HepG2 (cell line): Measurements from ENCODE around the gene TXNDC11. TPM values are rescaled to one million over a fixed set of nuclear protein-coding genes. Genes with fewer than 3 reads are reported as not detected.

Experiments
- ATAC-seq: fragments of 200-7000 bp; cut with Tn5 transposase; 3 replicates; pipeline ENCODE4 v1.9.1; 2020; ENCODE audit warnings: mild to moderate bottlenecking, moderate library complexity
- BruUV-seq: library from RNA; stranded (reverse); fragments of 400-500 nt; replicated peaks from 2 replicates; lab custom pipeline; 2021; lab: Mats Ljungman, UMichigan
- CTCF ChIA-PET: fragments of 300-600 bp; formaldehyde crosslinking; extraction: SDS; loops from one replicate; lab custom pipeline; 2021; ENCODE audit warnings: low total read pairs, inconsistent platforms, low intra/inter-chr PET ratio; lab: Yijun Ruan, JAX
- POLR2A ChIA-PET: fragments of 350-600 bp; sonication (Branson Sonifier 250); formaldehyde crosslinking; loops from one replicate; lab custom pipeline; 2020; ENCODE audit warnings: antibody characterized with exemption, inconsistent platforms; lab: Yijun Ruan, JAX
- DNase-seq: peaks from one replicate; pipeline ENCODE4 v3.0.0-alpha.2; 2015; ENCODE audit warnings: low spot score
- FAIRE-seq: peaks from 3 replicates; lab custom pipeline; 2011; peaks lifted over from hg19 to GRCh38; lab: Jason Lieb, UNC
- H2AFZ ChIP-seq: one replicate; pipeline ENCODE4 v1.6.1; 2011; ENCODE audit warnings: low read length, inconsistent platforms
- H3K27ac ChIP-seq: fragments of 300-600 bp; 3 replicates; pipeline ENCODE4 v1.8.0; 2011; ENCODE audit warnings: mixed run types, mild to moderate bottlenecking, mixed read lengths, low read length, inconsistent platforms; ENCODE audit not compliant: insufficient read depth; ENCODE audit errors: extremely low read length
- H3K27me3 ChIP-seq, 2 experiments: fragments of 200-600 bp in 1 of 2; 2 replicates in 1 of 2; 3 replicates in 1 of 2; pipeline versions ENCODE4 v1.6.0 to v1.8.0; 2011; ENCODE audit warnings: low read length in 2 of 2, mild to moderate bottlenecking in 2 of 2, moderate library complexity in 2 of 2, inconsistent platforms in 1 of 2; ENCODE audit not compliant: insufficient read depth in 2 of 2, control insufficient read depth in 1 of 2
- H3K36me3 ChIP-seq, 2 experiments: fragments of 200-600 bp in 1 of 2; replicated peaks in 1 of 2; 2 replicates in 1 of 2; 3 replicates in 1 of 2; pipeline versions ENCODE4 v1.5.1 to v1.8.0; 2011; ENCODE audit warnings: low read length in 2 of 2, inconsistent platforms in 1 of 2; ENCODE audit not compliant: insufficient read depth in 2 of 2, control insufficient read depth in 1 of 2
- H3K4me1 ChIP-seq: 2 replicates; pipeline ENCODE4 v1.5.1; 2012; ENCODE audit warnings: low read length, inconsistent platforms; ENCODE audit not compliant: insufficient read depth
- H3K4me2 ChIP-seq: 2 replicates; pipeline ENCODE4 v1.6.0; 2011; ENCODE audit warnings: low read depth, low read length, inconsistent platforms
- H3K4me3 ChIP-seq, 3 experiments: fragments of 200-600 bp in 1 of 3; sonication (generic), shearing (Covaris generic) in 1 of 3; replicated peaks in 1 of 3; 2 replicates each; pipeline ENCODE4 v1.5.1; 2011 to 2016; ENCODE audit warnings: low read length in 3 of 3, inconsistent platforms in 2 of 3, low read depth in 2 of 3, mild to moderate bottlenecking in 2 of 3, control low read depth in 1 of 3, mixed read lengths in 1 of 3; ENCODE audit not compliant: insufficient read depth in 1 of 3
- H3K79me2 ChIP-seq: one replicate; pipeline ENCODE4 v1.6.1; 2011; ENCODE audit warnings: low read length, inconsistent platforms; ENCODE audit not compliant: insufficient read depth
- H3K9ac ChIP-seq: 2 replicates; pipeline ENCODE4 v1.6.0; 2011; ENCODE audit warnings: mild to moderate bottlenecking, low read depth, low read length, inconsistent platforms; ENCODE audit not compliant: insufficient read depth
- H3K9me3 ChIP-seq: 2 replicates; pipeline ENCODE4 v1.5.1; 2012; ENCODE audit warnings: mild to moderate bottlenecking, low read length
- H4K20me1 ChIP-seq: 2 replicates; pipeline ENCODE4 v1.6.0; 2011; ENCODE audit warnings: inconsistent platforms, mild to moderate bottlenecking, low read length, moderate library complexity; ENCODE audit not compliant: insufficient read depth
- FOXK2 ChIP-seq: fragments of 450-650 bp; IDR thresholded peaks from 2 replicates; pipeline ENCODE4 v1.6.1; 2016
- TBX2 ChIP-seq: sonication (generic); formaldehyde crosslinking; IDR thresholded peaks from 2 replicates; pipeline ENCODE4 v1.5.0; 2020; ENCODE audit warnings: missing genetic modification reagents, mild to moderate bottlenecking, borderline replicate concordance
- TGIF2 ChIP-seq: IDR thresholded peaks from 2 replicates; pipeline ENCODE4 v1.6.1; 2016; ENCODE audit warnings: control low read depth, missing compliant biosample characterization
- ZEB1 ChIP-seq: IDR thresholded peaks from 2 replicates; pipeline ENCODE4 v1.6.1; 2012; ENCODE audit warnings: mild to moderate bottlenecking, low read depth, inconsistent platforms; ENCODE audit not compliant: insufficient replicate concordance
- WGBS: methylation state at CpG from one replicate; pipeline ENCODE4 v1.1.6; 2017; ENCODE audit warnings: low lambda C conversion rate; 5-methylcytosine and 5-hydroxymethylcytosine counted together
- in situ Hi-C: cut with HindIII; loops from 2 replicates; pipeline ENCODE4 v1.10.0; 2017; ENCODE audit warnings: low pct_unique_long_range_greater_than_20kb; ENCODE audit not compliant: extremely low pct_ligation_motif_present
- intact Hi-C: fragments of 100-400 bp; cut with micrococcal nuclease; formaldehyde crosslinking; loops from one replicate; pipeline ENCODE4 v1.10.0; 2022; ENCODE audit not compliant: unreplicated experiment
- polyA plus RNA-seq, 8 experiments: library from polyadenylated mRNA; depleted of rRNA in 3 of 8; stranded (reverse) in 7 of 8; unstranded in 1 of 8; fragments of >200 nt; fragmentation: Illumina TruSeq in 4 of 8; extraction: Trizol in 4 of 8; gene quantifications; 2 replicates each; pipeline versions ENCODE4 v1.2.1 to v1.2.3, GENCODE V29; 2011 to 2016; ENCODE audit warnings: low read depth in 4 of 8, missing spikeins in 1 of 8, mixed read lengths in 1 of 8; ENCODE audit not compliant: insufficient read depth in 1 of 8
- total RNA-seq, 5 experiments: library from RNA; depleted of rRNA; stranded (reverse); fragments of >200 nt; fragmentation: Illumina TruSeq; extraction: Trizol; gene quantifications; 2 replicates each; pipeline ENCODE4 v1.2.3, GENCODE V29; 2016; ENCODE audit warnings: low read depth in 1 of 5
- TF ChIP-seq, protein P1 (sequence below): sonication (generic); formaldehyde crosslinking; IDR thresholded peaks from 2 replicates; pipeline ENCODE4 v1.9.0; 2022; ENCODE audit warnings: low read depth, missing genetic modification reagents
- TF ChIP-seq, protein P2 (sequence below): sonication (generic); formaldehyde crosslinking; IDR thresholded peaks from 2 replicates; pipeline ENCODE4 v1.4.0; 2020; ENCODE audit warnings: missing genetic modification reagents
- TF ChIP-seq, protein P3 (sequence below), 2 experiments: fragments of 450-650 bp in 1 of 2; sonication (generic) in 1 of 2; formaldehyde crosslinking; IDR thresholded peaks; 2 replicates each; pipeline versions ENCODE4 v1.5.0 to v1.8.0; 2020 to 2022; ENCODE audit warnings: mild to moderate bottlenecking in 1 of 2, missing genetic modification reagents in 1 of 2

Gene TXNDC11
- total and polyA plus RNA-seq, 2 of the 13 experiments (the other 11 are each of a cell fraction or from before 2014, with no cell fraction given) = 74.9 to 123 TPM

DNA sequence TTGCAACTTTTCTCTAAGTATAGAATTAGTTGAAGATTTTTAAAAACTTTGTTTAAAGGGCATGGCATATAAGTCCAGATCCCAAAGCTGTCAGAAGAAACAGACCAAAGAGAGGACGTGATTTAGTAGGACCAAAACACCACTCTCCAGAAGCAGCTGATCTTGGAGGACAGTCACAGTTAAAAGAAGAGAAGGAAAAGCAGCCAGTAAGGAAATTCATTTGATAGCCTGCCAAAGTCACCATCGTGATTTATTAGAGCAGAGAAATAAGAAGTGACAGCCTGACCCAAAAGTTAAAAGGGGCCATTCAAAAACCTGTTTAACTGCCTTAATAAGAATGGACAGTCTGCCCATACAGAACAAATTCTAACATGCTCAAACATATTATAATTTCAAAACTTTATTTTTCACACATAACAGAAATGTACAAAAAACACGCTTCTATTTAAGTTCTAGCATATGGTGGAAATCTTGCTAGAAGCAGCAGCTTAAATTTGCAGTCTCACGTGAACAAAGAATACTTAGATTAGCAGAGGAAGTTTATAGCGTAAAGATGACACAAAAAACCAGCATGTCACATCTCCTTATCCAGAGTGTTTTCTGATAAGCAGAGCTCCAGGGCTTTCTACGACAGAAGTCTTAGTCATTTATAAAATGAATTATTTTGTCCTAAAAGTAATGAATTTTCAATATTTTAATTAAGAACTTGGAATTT lies 37.2 kb downstream of the TXNDC11 start:
- Histone ChIP-seq H3K4me3 (no peak overlapping the region), H3K4me2 (no peak overlapping the region), H2AFZ (no peak overlapping the region), H4K20me1 (peaks cover 5% of the 10 kb centered on the region; the same call in 1 of the 2 replicates), H3K79me2 (peaks cover 23% of the 10 kb centered on the region), H3K36me3 (peaks cover 16 to 58% of the 10 kb centered on the region in 2 experiments), H3K27ac (no peak overlapping the region), H3K4me1 (peaks cover 21% of the 10 kb centered on the region), H3K9ac (no peak overlapping the region), H3K27me3 (no peaks in the 10 kb centered on the region)
- TSS peak; percentile 29 for BruUV-seq
- no peak for ATAC-seq
- no peak for FAIRE-seq
- TF ChIP-seq ZEB1 = no peak
- TF ChIP-seq, protein P1, sequence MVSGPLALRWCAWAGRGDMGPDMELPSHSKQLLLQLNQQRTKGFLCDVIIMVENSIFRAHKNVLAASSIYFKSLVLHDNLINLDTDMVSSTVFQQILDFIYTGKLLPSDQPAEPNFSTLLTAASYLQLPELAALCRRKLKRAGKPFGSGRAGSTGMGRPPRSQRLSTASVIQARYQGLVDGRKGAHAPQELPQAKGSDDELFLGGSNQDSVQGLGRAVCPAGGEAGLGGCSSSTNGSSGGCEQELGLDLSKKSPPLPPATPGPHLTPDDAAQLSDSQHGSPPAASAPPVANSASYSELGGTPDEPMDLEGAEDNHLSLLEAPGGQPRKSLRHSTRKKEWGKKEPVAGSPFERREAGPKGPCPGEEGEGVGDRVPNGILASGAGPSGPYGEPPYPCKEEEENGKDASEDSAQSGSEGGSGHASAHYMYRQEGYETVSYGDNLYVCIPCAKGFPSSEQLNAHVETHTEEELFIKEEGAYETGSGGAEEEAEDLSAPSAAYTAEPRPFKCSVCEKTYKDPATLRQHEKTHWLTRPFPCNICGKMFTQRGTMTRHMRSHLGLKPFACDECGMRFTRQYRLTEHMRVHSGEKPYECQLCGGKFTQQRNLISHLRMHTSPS (CRISPR knock-in tag) = no peak
- TF ChIP-seq, all 625 proteins: peak for 0
- in situ Hi-C loops = no loop called here
- H3K9me3 ChIP-seq = no peaks in the 10 kb centered on the region
- no peak for DNase-seq
- POLR2A ChIA-PET = no interaction called here
- intact Hi-C loops = no loop called here
- CTCF ChIA-PET = no interaction called here
- 97% methylated on average over 6 of the region's 6 CpGs for WGBS

DNA sequence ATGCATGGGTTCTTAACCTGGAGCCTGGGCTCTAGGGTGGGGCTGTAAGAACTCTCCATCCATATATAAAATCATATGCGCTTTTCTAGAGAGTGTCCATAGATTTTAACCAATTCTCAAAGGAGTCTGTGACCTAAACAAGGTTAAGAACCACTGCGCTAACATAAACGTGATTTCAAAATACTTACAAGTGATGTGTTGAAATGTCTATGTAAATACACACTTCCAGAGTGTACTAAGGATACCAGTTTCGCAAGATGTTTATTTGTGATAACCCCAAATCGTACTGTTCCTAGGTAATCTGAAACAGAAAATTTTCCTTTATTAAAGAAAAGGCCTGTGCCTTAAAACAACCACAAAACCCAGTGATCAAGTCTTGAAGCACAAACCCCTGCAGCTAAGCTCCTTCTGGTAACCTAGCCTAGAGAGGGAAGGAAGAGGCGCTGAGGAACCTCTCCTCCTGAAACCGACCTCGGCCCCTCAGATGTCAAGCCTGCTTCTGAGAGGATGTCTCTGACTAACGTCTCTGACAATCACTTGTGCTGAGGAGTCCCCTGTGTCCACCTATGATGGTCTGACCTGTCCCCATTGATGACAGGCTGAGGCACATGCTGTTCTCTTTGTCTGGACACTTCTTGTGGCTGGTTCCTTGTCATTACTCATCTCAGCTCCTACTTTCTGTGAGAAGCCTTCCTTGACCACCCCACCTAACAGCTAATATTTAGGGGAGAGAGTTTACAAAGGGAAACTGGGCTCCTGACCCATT lies 42.2 kb downstream of the TXNDC11 start:
- intact Hi-C loops (no loop called here), in situ Hi-C loops (no loop called here)
- POLR2A ChIA-PET = interaction anchor here (1.5 kb wide), 1 partner anchor 98 kb away, joined by 6 read pairs; no protein-coding TSS in a partner anchor
- 55% methylated on average over 9 of the region's 9 CpGs for WGBS
- FAIRE-seq = no peak
- H3K9ac ChIP-seq = no peak overlapping the region
- H3K9me3 ChIP-seq = no peaks in the 10 kb centered on the region
- peak overlapping the region; percentile 21 for H3K27ac ChIP-seq
- no peaks in the 10 kb centered on the region for H3K27me3 ChIP-seq
- H3K36me3 ChIP-seq = peaks cover 45 to 85% of the 10 kb centered on the region in 2 experiments
- peaks cover 26% of the 10 kb centered on the region for H4K20me1 ChIP-seq
- no peak overlapping the region for H2AFZ ChIP-seq
- peak; percentile 35 for ATAC-seq
- H3K4me2 ChIP-seq = no peak overlapping the region
- peaks cover 23% of the 10 kb centered on the region for H3K79me2 ChIP-seq
- BruUV-seq = no TSS peak
- CTCF ChIA-PET = interaction anchor here (0.9 kb wide), 1 partner anchor 14 kb away, joined by 3 read pairs; no protein-coding TSS in a partner anchor
- peak; percentile 59 for DNase-seq
- no peak overlapping the region for H3K4me3 ChIP-seq
- peaks cover 18% of the 10 kb centered on the region for H3K4me1 ChIP-seq
- TF ChIP-seq FOXK2 = no peak
- TF ChIP-seq TBX2 (CRISPR knock-in tag) = 0 out of 2 replicates have a peak, but pooled peaks have one; percentile 13
- 0 out of 2 replicates have a peak, but pooled peaks have one; percentile 38 for TF ChIP-seq TGIF2 (CRISPR knock-in tag)
- TF ChIP-seq, protein P2, sequence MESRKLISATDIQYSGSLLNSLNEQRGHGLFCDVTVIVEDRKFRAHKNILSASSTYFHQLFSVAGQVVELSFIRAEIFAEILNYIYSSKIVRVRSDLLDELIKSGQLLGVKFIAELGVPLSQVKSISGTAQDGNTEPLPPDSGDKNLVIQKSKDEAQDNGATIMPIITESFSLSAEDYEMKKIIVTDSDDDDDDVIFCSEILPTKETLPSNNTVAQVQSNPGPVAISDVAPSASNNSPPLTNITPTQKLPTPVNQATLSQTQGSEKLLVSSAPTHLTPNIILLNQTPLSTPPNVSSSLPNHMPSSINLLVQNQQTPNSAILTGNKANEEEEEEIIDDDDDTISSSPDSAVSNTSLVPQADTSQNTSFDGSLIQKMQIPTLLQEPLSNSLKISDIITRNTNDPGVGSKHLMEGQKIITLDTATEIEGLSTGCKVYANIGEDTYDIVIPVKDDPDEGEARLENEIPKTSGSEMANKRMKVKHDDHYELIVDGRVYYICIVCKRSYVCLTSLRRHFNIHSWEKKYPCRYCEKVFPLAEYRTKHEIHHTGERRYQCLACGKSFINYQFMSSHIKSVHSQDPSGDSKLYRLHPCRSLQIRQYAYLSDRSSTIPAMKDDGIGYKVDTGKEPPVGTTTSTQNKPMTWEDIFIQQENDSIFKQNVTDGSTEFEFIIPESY (CRISPR knock-in tag) = peak; percentile 84; the same call in 1 of the 2 replicates
- TF ChIP-seq, protein P3, sequence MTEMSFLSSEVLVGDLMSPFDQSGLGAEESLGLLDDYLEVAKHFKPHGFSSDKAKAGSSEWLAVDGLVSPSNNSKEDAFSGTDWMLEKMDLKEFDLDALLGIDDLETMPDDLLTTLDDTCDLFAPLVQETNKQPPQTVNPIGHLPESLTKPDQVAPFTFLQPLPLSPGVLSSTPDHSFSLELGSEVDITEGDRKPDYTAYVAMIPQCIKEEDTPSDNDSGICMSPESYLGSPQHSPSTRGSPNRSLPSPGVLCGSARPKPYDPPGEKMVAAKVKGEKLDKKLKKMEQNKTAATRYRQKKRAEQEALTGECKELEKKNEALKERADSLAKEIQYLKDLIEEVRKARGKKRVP (CRISPR knock-in tag; IDR thresholded peaks at IDR 0.05) = peak in 1 of 2 experiments; percentile 76; a peak in 2 of 4 replicates
